ENCODE measurements around the gene MCC.

GRCh38 chr5:113067635-113068344, 420.5 kb downstream of the MCC start:
- TF ChIP-seq CTCF (conservative IDR thresholded peaks at IDR 0.05; ENCODE audit: low read depth, low read length) (no peak), EZH2 (IDR thresholded peaks at IDR 0.05; ENCODE audit: borderline replicate concordance, low read depth, low read length, poor library complexity, severe bottlenecking) (no peak)

Data from A673 (cell line).